NCI-H1417 (cell line): ENCODE measurements around the gene CASS4.
A peak's percentile ranks its signal among the peaks of the same experiment; 100 is the strongest.
"Not testable (repeated sequence)": the region's sequence is repeated elsewhere in the genome, so short reads cannot be mapped to it uniquely, and the experiment has no call there.

Experiments
- DNase-seq, 3 experiments: peaks; one replicate each; lab custom pipeline; 2025; lab: John Stamatoyannopoulos, UW

CASS4 gene

GRCh38 chr20:56392881-56393482 lies 19.1 kb upstream of the CASS4 start:
- DNase-seq: peak in 1 of 3 experiments; percentile 53

DNA sequence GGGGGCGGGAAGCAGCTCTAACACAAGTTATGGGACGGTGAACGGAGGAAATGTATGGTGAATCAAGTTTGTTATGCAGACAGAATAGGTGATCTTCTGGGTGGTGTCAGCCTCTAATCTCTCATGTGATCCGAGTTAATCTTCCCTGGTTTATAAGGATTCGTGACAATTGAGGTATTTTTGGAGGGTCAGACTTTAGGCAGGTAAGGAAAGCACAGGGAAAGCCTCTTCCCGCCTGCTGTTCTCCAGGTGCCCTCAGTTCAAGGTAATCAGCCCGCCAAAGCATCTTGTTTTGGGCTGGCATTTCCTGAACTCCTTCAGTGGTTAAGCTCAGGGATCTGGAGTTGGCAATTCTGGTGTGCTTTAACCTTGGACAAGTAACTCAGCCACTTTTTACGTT lies 18.4 kb upstream of the CASS4 start:
- DNase-seq: no peak

- DNase-seq: no peak
Observed at GRCh38 chr20:56395166-56395565, 16.9 kb upstream of the CASS4 start.

DNA sequence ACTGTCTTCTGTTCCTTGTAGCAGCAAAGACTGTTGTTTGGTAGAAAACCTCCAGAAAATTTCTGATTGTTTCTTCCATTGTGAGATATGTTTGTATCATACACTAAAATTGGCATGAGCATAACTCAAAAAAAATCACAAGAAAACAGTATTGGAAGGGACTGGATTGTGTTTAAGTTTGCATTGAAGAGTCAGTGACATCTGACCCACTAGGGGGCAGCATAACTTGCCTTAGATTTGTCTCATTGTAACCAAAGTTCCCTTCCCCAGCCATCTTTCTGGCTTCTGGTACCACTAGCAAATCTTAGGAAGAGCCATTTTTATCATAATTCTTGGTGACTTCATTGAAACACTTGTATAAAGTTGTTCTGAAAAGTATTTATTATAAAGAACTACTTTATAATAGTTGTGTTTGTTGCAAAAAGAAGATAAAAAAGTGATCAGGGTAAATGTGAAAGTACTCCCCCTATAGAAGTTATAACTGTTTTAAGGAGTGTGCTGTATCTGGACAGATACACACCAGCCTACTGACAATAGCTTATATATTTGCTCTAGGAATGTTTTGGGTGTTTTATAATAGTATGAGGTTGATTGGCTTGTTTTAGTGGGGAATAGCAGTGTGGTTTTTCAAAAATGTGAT lies 11.9 kb upstream of the CASS4 start:
- DNase-seq: peak; percentile 29 to 73 (median 44)

DNA sequence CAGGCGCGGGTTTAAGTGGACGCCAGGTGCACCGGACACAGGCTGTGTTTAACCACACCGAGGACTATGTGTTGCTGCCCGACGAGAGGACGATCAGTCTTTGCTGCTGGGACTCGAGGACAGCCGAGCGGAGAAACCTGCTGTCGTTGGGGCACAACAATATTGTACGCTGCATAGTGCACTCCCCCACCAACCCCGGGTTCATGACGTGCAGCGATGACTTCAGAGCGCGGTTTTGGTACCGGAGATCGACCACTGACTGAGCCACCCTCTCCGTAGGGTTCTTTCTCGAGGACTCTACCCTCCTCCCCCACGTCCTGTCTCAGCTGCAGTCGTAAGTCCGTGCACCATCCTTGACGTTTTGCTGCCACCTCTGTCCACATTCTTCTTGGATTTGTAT lies 8.6 kb upstream of the CASS4 start:
- no peak for DNase-seq

GRCh38 chr20:56405356-56405755 lies 6.7 kb upstream of the CASS4 start:
- DNase-seq: not testable (repeated sequence)

- no peak for DNase-seq
Observed at GRCh38 chr20:56406910-56407309, 5.2 kb upstream of the CASS4 start.

GRCh38 chr20:56409521-56409920 lies 2.5 kb upstream of the CASS4 start:
- DNase-seq: no peak

GRCh38 chr20:56409956-56410355 lies 2.1 kb upstream of the CASS4 start:
- no peak for DNase-seq

DNA sequence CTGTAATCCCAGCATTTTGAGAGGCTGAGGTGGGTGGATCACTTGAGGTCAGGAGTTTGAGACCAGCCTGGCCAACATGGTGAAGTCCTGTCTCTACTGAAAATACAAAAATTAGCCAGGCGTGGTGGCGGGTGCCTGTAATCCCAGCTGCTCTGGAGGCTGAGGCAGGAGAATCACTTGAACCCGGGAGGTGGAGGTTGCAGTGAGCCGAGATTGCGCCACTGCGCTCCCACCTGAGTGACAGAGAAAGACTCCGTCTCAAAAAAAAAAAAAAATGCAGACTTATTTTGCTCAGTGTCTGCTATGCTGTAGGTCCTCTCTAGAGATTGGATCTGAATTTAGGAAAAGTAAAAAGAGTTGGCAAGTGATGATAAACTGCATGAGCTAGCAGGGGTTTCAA lies 773 bp upstream of the CASS4 start:
- not testable (repeated sequence) for DNase-seq

DNA sequence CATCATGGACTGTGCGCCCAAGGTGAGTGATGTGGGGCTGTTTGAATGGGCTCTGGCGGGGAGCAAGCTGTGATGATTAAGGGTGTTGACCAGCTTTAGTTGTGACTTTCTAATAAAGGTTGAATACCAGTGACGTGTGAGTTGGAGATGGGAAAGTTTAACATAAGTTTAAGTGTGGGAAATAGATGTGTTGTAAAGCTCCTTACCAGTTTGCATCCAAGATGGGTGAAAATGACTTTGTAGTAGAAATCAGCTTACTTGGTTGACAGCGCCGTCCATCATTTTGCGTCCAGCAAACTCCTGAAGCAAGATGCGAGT lies 372 bp downstream of the CASS4 start:
- no peak for DNase-seq

GRCh38 chr20:56412949-56413348 lies 889 bp downstream of the CASS4 start:
- DNase-seq: no peak

GRCh38 chr20:56414842-56415765 lies 3.0 kb downstream of the CASS4 start:
- no peak for DNase-seq

- DNase-seq: no peak
Observed at GRCh38 chr20:56417402-56417801, 5.3 kb downstream of the CASS4 start.

DNA sequence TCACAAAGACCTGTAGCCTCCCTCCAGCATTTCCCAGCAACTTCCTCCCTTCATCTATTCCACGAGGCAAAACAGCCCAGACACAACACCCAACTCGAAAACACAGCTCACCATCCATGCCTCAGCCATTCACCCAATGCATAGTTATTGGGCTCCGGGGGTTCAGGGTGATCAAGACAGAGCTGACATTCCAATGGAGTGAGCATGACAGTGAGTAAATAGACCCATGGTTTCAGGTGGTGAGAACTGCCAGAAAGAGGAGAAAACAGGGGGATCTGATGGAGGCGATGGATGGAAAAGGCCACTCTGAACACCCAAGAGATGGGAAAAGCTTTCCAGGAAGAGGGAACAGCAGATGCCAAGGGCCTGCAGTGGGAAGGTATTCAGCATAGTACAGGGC lies 5.9 kb downstream of the CASS4 start:
- no peak for DNase-seq

GRCh38 chr20:56418385-56418861 lies 6.4 kb downstream of the CASS4 start:
- DNase-seq: no peak

DNA sequence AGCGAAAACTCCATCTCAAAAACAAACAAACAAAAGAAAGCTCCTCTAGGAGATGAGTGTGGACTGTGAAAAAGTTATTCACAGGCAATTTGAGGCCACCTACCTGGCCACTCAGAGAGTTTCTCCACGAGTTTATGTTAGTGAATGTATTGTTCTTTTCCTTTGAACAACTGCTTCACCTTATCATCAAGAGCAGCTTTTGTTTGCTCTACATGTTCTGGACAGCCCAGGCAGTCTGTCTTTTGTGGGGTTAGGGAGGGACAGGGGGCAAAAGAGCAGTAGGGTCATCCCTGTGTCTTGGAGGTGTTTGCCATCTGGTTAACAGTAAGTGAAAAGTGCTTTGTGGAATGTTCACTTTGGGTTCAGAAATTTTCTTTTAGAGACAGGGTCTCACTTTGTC lies 8.0 kb downstream of the CASS4 start:
- no peak for DNase-seq

DNA sequence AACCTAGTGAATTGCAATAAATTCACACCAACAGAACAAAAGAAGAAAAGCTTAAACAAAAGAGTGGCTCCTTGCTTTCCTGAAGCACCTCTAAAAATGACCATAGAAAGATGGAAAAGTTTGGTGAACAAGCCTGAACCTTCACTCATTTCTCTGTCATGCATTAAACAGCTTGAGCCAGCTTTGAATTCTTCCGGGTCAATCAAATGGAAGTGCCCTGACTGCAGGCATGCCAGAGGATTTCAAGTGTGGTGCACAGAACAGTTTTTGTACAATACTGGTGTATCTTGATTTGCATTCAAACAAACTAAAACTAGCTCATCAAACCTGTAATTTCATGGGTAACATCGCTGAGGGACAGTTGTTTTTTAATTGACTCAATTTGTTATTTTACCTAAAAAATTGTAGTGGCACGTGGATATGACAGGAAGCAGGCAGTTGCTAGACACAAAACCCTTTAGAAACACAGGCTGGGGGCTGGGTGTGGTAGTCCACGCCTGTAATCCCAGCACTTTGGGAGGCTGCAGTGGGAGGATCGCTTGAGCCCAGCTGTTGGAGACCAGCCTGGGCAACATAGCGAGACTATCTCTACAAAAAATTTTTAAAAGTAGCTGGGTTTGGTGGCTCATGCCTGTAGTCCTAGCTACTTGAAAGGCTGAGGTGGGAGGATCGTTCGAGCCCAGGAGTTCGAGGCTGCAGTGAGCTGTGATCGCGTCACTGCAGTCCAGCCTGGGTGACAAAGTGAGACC lies 9.1 kb downstream of the CASS4 start:
- DNase-seq: no peak

GRCh38 chr20:56422076-56422823 lies 10.2 kb downstream of the CASS4 start:
- DNase-seq: no peak

- DNase-seq: no peak
Observed at GRCh38 chr20:56422824-56423189, 10.7 kb downstream of the CASS4 start.

DNA sequence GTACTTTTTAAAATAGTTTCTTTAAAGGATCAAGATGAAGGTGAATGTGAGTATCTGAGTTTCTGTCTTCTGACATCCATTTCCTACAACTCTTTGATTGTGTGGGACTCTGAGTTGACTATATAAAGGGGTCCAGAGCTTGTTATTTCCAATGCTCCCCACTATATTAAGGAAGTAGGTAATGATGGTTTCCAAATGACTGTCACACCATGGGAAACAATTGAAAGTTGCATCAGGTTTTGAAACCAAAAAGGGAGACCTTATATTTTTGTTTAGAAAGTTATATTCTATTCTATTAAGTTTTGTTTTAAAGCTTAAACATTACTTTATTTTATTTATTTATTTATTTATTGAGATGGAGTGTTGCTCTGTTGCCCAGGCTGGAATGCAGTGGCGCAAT lies 11.2 kb downstream of the CASS4 start:
- DNase-seq: no peak

DNA sequence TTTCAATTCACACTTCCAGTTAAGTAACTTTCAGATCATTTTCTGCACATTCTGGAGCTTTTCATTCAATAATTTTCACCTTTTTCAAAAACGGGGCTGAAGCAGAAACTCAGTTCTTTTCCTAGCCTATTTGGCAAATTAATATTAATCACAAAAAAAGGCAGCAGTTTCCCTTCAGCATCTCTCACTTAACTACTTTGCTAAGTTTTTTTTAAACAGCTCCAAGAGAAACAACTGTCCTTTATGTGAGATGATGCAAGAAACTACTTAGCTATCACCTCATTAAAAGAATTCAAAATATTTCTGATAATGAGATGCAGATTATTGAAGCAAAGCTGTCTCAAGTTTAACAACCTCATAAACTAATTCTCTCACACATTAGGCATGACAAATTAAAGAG lies 11.8 kb downstream of the CASS4 start:
- DNase-seq: no peak
